DOHH2 (cell line): ENCODE measurements around the gene RNF187.

Source experiments
- H3F3A ChIP-seq: fragments of 200-600 bp; sonication (generic), shearing (Covaris generic); 2 replicates; pipeline ENCODE4 v1.6.0; 2016; ENCODE audit warnings: antibody characterized with exemption, mild to moderate bottlenecking; ENCODE audit not compliant: control insufficient read depth, insufficient read depth
- H3K27ac ChIP-seq: fragments of 200-600 bp; sonication (generic); 2 replicates; pipeline ENCODE4 v1.5.1; 2014; ENCODE audit warnings: low read depth, mild to moderate bottlenecking, low read length, moderate library complexity
- H3K27me3 ChIP-seq: fragments of 200-600 bp; sonication (generic); 2 replicates; pipeline ENCODE4 v1.6.1; 2014; ENCODE audit warnings: mild to moderate bottlenecking, low read length, mixed read lengths; ENCODE audit not compliant: control insufficient read depth
- H3K36me3 ChIP-seq: fragments of 200-600 bp; sonication (generic); 2 replicates; pipeline ENCODE4 v1.6.1; 2014; ENCODE audit warnings: mild to moderate bottlenecking, low read length, moderate library complexity, mixed read lengths; ENCODE audit not compliant: control insufficient read depth
- H3K4me1 ChIP-seq: fragments of 200-600 bp; sonication (generic); 2 replicates; pipeline ENCODE4 v1.6.1; 2014; ENCODE audit warnings: mild to moderate bottlenecking, low read length, mixed read lengths; ENCODE audit not compliant: control insufficient read depth
- H3K4me2 ChIP-seq: fragments of 200-600 bp; sonication (generic); 2 replicates; pipeline ENCODE4 v1.6.0; 2014; ENCODE audit warnings: mild to moderate bottlenecking, low read length, moderate library complexity
- H3K4me3 ChIP-seq: fragments of 200-600 bp; sonication (generic); 2 replicates; pipeline ENCODE4 v1.5.1; 2014; ENCODE audit warnings: mild to moderate bottlenecking, low read length, mixed read lengths
- H3K79me2 ChIP-seq: fragments of 200-600 bp; sonication (generic); 2 replicates; pipeline ENCODE4 v1.6.1; 2014; ENCODE audit warnings: mild to moderate bottlenecking, low read length, mixed read lengths; ENCODE audit not compliant: control insufficient read depth
- H3K9me2 ChIP-seq: fragments of 200-600 bp; sonication (generic); replicated peaks from 2 replicates; pipeline ENCODE4 v1.6.1; 2014; ENCODE audit warnings: mild to moderate bottlenecking, low read length, mixed read lengths; ENCODE audit not compliant: control insufficient read depth
- H3K9me3 ChIP-seq: fragments of 200-600 bp; sonication (generic); 2 replicates; pipeline ENCODE4 v1.6.1; 2014; ENCODE audit warnings: antibody characterized with exemption, low read length, mixed read lengths; ENCODE audit not compliant: control insufficient read depth, insufficient read depth
- H4K20me1 ChIP-seq: fragments of 200-600 bp; sonication (generic); 2 replicates; pipeline ENCODE4 v1.6.0; 2014; ENCODE audit warnings: low read depth, mild to moderate bottlenecking, antibody characterized with exemption, low read length, moderate library complexity; ENCODE audit not compliant: control insufficient read depth, insufficient read depth
- EZH2phosphoT487 ChIP-seq: fragments of 200-600 bp; sonication (generic); IDR thresholded peaks from 2 replicates; pipeline ENCODE4 v1.6.1; 2017; ENCODE audit warnings: borderline replicate concordance, mild to moderate bottlenecking, antibody characterized with exemption, low read length, moderate library complexity, mixed read lengths
- TF ChIP-seq, protein P1 (sequence below): fragments of 200-600 bp; sonication (generic); IDR thresholded peaks from one replicate; pipeline ENCODE4 v1.5.1; 2014; ENCODE audit warnings: antibody characterized with exemption, mild to moderate bottlenecking, low read depth, low read length; ENCODE audit not compliant: poor library complexity, severe bottlenecking

The RNF187 gene

DNA sequence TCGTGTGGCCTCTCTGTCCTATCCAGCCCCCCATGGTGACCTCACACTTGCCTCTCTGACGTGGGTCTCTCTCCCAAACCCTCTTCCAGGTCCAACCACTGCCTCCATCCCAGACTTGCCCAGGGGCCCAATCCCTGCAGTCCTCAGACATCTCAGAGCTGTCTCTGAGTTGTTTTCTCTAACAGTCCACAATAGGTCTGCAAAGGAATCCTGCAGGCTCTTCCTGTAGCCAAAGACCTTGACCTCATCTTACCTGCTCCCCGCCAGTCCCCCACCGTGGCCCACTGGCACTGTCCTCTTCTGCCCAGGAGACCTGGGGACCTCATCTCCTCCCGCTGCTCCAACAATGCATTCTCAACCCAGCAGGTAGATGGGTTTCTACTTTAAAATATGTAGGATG, 10.0 kb downstream of the RNF187 start:
- no peaks in the 10 kb centered on the region for H4K20me1 ChIP-seq
- TF ChIP-seq, protein P1, sequence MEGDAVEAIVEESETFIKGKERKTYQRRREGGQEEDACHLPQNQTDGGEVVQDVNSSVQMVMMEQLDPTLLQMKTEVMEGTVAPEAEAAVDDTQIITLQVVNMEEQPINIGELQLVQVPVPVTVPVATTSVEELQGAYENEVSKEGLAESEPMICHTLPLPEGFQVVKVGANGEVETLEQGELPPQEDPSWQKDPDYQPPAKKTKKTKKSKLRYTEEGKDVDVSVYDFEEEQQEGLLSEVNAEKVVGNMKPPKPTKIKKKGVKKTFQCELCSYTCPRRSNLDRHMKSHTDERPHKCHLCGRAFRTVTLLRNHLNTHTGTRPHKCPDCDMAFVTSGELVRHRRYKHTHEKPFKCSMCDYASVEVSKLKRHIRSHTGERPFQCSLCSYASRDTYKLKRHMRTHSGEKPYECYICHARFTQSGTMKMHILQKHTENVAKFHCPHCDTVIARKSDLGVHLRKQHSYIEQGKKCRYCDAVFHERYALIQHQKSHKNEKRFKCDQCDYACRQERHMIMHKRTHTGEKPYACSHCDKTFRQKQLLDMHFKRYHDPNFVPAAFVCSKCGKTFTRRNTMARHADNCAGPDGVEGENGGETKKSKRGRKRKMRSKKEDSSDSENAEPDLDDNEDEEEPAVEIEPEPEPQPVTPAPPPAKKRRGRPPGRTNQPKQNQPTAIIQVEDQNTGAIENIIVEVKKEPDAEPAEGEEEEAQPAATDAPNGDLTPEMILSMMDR = no peak
- no peak for TF ChIP-seq EZH2phosphoT487

DNA sequence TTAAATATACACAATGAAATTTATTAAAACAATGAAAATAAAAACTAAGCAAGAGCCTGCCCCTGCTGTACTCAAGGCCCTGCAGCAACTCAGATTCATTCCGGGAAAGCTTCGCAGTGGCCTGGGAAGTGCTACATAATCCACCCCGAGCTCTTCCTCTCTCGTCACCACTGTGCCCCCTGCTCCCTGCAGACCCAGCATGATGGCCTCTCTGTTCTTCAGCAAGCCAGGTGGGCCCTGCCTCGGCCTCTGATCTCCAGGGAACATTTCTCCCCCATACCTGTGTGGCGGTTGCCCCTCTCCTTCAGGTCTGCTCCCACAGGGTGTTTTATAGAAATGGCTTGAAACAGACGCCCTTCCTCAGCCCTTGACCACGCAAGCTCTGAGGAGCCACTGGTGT, 10.6 kb downstream of the RNF187 start:
- Histone ChIP-seq H3K9me2 (no peaks in the 10 kb centered on the region), H3F3A (peaks cover 15% of the 10 kb centered on the region), H3K79me2 (no peaks in the 10 kb centered on the region), H3K4me3 (no peak overlapping the region), H3K36me3 (peaks cover 43% of the 10 kb centered on the region), H3K4me2 (no peak overlapping the region), H4K20me1 (no peaks in the 10 kb centered on the region), H3K27me3 (no peaks in the 10 kb centered on the region), H3K27ac (no peak overlapping the region), H3K9me3 (no peaks in the 10 kb centered on the region), H3K4me1 (peaks cover 23% of the 10 kb centered on the region)
- TF ChIP-seq, protein P1 = no peak
- no peak for TF ChIP-seq EZH2phosphoT487

More for the DNA sequence above, 10.0 kb downstream of the RNF187 start:
- Histone ChIP-seq H3K4me2 (no peak overlapping the region), H3F3A (peaks cover 15% of the 10 kb centered on the region), H3K9me3 (no peaks in the 10 kb centered on the region), H3K27ac (no peak overlapping the region), H3K9me2 (no peaks in the 10 kb centered on the region), H3K4me3 (no peak overlapping the region), H3K36me3 (peaks cover 47% of the 10 kb centered on the region), H3K79me2 (no peaks in the 10 kb centered on the region), H3K4me1 (peaks cover 23% of the 10 kb centered on the region), H3K27me3 (no peaks in the 10 kb centered on the region)

DNA sequence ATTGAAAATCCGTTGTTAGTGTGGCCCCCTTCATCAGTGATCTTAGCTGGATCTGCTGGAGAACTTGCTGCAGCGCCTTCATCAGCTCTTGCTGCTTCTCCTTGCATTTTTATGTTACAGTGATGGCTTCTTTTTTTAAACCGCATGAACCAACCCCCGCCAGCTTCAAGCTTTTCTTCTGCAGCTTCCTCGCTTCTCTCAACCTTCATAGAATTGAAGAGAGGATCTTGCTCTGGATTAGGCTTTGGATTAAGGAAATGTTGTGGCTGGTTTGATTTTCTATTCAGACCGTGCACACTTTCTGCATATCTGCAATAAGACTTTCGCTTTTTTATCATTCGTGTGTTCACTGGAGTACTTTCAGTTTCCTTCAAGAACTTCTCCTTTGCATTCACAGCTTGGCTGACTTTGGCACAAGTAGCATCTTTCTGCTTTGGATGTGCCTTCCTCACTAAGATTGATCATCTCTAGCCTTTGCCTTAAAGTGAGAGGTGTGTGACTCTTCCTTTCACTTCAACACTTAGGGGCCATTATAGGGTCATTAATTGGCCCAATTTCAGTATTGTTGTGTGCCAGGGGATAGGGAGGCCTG, 13.1 kb downstream of the RNF187 start:
- TF ChIP-seq, protein P1 = no peak
- no peak for TF ChIP-seq EZH2phosphoT487
- Histone ChIP-seq H3F3A (peaks cover 15% of the 10 kb centered on the region), H3K4me1 (peaks cover 23% of the 10 kb centered on the region), H3K4me2 (peak overlapping the region; percentile 60), H3K36me3 (peaks cover 19% of the 10 kb centered on the region), H3K27ac (peak overlapping the region; percentile 5; the same call in 1 of the 2 replicates), H3K4me3 (peak overlapping the region; percentile 51), H3K79me2 (no peaks in the 10 kb centered on the region), H3K9me3 (no peaks in the 10 kb centered on the region), H4K20me1 (no peaks in the 10 kb centered on the region), H3K9me2 (no peaks in the 10 kb centered on the region), H3K27me3 (no peaks in the 10 kb centered on the region)
